Panc1 (cell line): ENCODE data around the gene ZNF710. TPM values are rescaled to one million over a fixed set of nuclear protein-coding genes. Genes with fewer than 3 reads are reported as not detected.
A peak's percentile ranks its signal among the peaks of the same experiment; 100 is the strongest.

Experiments
- ATAC-seq: fragments of 200-7000 bp; cut with Tn5 transposase; 2 replicates; pipeline ENCODE4 v1.9.1; 2020; ENCODE audit warnings: mild to moderate bottlenecking, moderate library complexity
- BruUV-seq: library from RNA; stranded (reverse); fragments of 400-500 nt; replicated peaks from 2 replicates; lab custom pipeline; 2021; lab: Mats Ljungman, UMichigan
- CTCF ChIA-PET: fragments of 300-600 bp; sonication (Branson Sonifier 250); formaldehyde crosslinking; loops from one replicate; lab custom pipeline; 2022; ENCODE audit warnings: antibody characterized with exemption; lab: Charles Lee
- POLR2A ChIA-PET: fragments of 300-600 bp; sonication (Branson Sonifier 250); formaldehyde crosslinking; loops from one replicate; lab custom pipeline; 2022; ENCODE audit warnings: antibody characterized with exemption; lab: Charles Lee
- DNase-seq: peaks from one replicate; pipeline ENCODE4 v3.0.0-alpha.2; 2010; ENCODE audit warnings: low read depth, low spot score
- H3K27ac ChIP-seq: 2 replicates; pipeline ENCODE4 v1.5.1; 2011; ENCODE audit warnings: mild to moderate bottlenecking, low read length, inconsistent platforms
- H3K27me3 ChIP-seq: fragments of 200-500 bp; sonication (Bioruptor generic); 2 replicates; pipeline ENCODE4 v1.6.0; 2014; ENCODE audit warnings: low read length, inconsistent platforms; ENCODE audit not compliant: control insufficient read depth, insufficient read depth
- H3K36me3 ChIP-seq: fragments of 200-500 bp; sonication (Bioruptor generic); 2 replicates; pipeline ENCODE4 v1.5.1; 2014; ENCODE audit warnings: inconsistent platforms, mild to moderate bottlenecking, low read length, moderate library complexity; ENCODE audit not compliant: control insufficient read depth, insufficient read depth
- H3K4me1 ChIP-seq: 2 replicates; pipeline ENCODE4 v1.5.1; 2011; ENCODE audit warnings: inconsistent platforms, mild to moderate bottlenecking, low read length, moderate library complexity; ENCODE audit not compliant: control insufficient read depth, insufficient read depth
- H3K4me3 ChIP-seq, 2 experiments: 2 replicates each; pipeline ENCODE4 v1.5.1; 2011 to 2012; ENCODE audit warnings: low read depth in 2 of 2, low read length in 2 of 2, mild to moderate bottlenecking in 2 of 2, inconsistent platforms in 1 of 2, moderate library complexity in 1 of 2
- H3K9me3 ChIP-seq: fragments of 200-500 bp; sonication (Bioruptor generic); 2 replicates; pipeline ENCODE4 v1.5.1; 2014; ENCODE audit warnings: low read depth, mild to moderate bottlenecking, inconsistent platforms, low read length, moderate library complexity; ENCODE audit not compliant: control insufficient read depth, insufficient read depth
- CTCF ChIP-seq: fragments of 450-650 bp; IDR thresholded peaks from 2 replicates; pipeline ENCODE4 v1.5.1; 2017; ENCODE audit warnings: mild to moderate bottlenecking
- POLR2AphosphoS5 ChIP-seq: IDR thresholded peaks from 2 replicates; pipeline ENCODE4 v1.6.1; 2012; ENCODE audit warnings: mild to moderate bottlenecking, low read depth, low read length, moderate library complexity
- REST ChIP-seq, 2 experiments: IDR thresholded peaks; 2 replicates each; pipeline ENCODE4 v1.6.1; 2011 to 2012; ENCODE audit warnings: low read depth in 2 of 2, control low read depth in 1 of 2, low read length in 1 of 2, mild to moderate bottlenecking in 1 of 2, moderate library complexity in 1 of 2; ENCODE audit not compliant: insufficient read depth in 1 of 2
- SIN3A ChIP-seq: IDR thresholded peaks from 2 replicates; pipeline ENCODE4 v1.6.1; 2012; ENCODE audit warnings: low read depth, mild to moderate bottlenecking, low read length, moderate library complexity, borderline replicate concordance; ENCODE audit not compliant: insufficient read depth
- TCF7L2 ChIP-seq: IDR thresholded peaks from 2 replicates; pipeline ENCODE4 v1.6.1; 2011; ENCODE audit warnings: mild to moderate bottlenecking, low read depth, low read length, inconsistent platforms
- in situ Hi-C: cut with HindIII; loops from 2 replicates; pipeline ENCODE4 v1.10.0; 2016; ENCODE audit warnings: low sequenced_read_pairs, low pct_unique_long_range_greater_than_20kb
- intact Hi-C: fragments of 100-400 bp; cut with micrococcal nuclease; formaldehyde crosslinking; loops from one replicate; pipeline ENCODE4 v1.10.0; 2022; ENCODE audit not compliant: unreplicated experiment
- total RNA-seq: library from RNA; stranded (reverse); gene quantifications from one replicate; pipeline ENCODE4 v1.2.1, GENCODE V29; 2021; ENCODE audit not compliant: unreplicated experiment

The ZNF710 gene
- total RNA-seq, 1 experiment from 2014 or later: 15.8 TPM

- no TSS peak for BruUV-seq
- CTCF ChIA-PET: no interaction called here
Measured at GRCh38 chr15:90124507-90124906, 123.4 kb downstream of the ZNF710 start.

GRCh38 chr15:90126022-90126421 is 124.9 kb downstream of the ZNF710 start:
- no peak for TF ChIP-seq TCF7L2
- POLR2A ChIA-PET: no interaction called here
- no peaks in the 10 kb centered on the region for H3K27me3 ChIP-seq
- ATAC-seq (no peak), DNase-seq (no peak)
- H3K27ac ChIP-seq: 0 out of 2 replicates have a peak overlapping the region, but pooled peaks have one; percentile 55
- no peak overlapping the region for H3K4me3 ChIP-seq
- H3K4me1 ChIP-seq: peaks cover 11% of the 10 kb centered on the region
- BruUV-seq: no TSS peak
- CTCF ChIA-PET: no interaction called here
- in situ Hi-C loops: no loop called here
- intact Hi-C loops: no loop called here
- no peaks in the 10 kb centered on the region for H3K9me3 ChIP-seq
- H3K36me3 ChIP-seq: no peaks in the 10 kb centered on the region

More at GRCh38 chr15:90124507-90124906, 123.4 kb downstream of the ZNF710 start:
- intact Hi-C loops: no loop called here
- Histone ChIP-seq H3K9me3 (no peaks in the 10 kb centered on the region), H3K27me3 (no peaks in the 10 kb centered on the region), H3K27ac (no peak overlapping the region), H3K4me3 (no peak overlapping the region), H3K4me1 (peaks cover 11% of the 10 kb centered on the region), H3K36me3 (no peaks in the 10 kb centered on the region)
- in situ Hi-C loops: no loop called here
- POLR2A ChIA-PET: no interaction called here
- no peak for TF ChIP-seq REST (IDR thresholded peaks at IDR 0.05; ENCODE audit: insufficient read depth in 1 of 2, low read depth in 2 of 2, low read length in 1 of 2)
- peak; percentile 89 for TF ChIP-seq TCF7L2
- ATAC-seq: peak; percentile 76
- DNase-seq: no peak

GRCh38 chr15:90126596-90127435 is 125.7 kb downstream of the ZNF710 start:
- peak overlapping the region in 1 of 2 experiments; percentile 20; a peak in 2 of 4 replicates for H3K4me3 ChIP-seq
- ATAC-seq: peak; percentile 80
- ChIA-PET POLR2A (no interaction called here), CTCF (no interaction called here)
- no peaks in the 10 kb centered on the region for H3K27me3 ChIP-seq
- DNase-seq: no peak
- H3K4me1 ChIP-seq: peaks cover 11% of the 10 kb centered on the region
- in situ Hi-C loops (no loop called here), intact Hi-C loops (no loop called here)
- no peak for TF ChIP-seq CTCF
- TF ChIP-seq REST (IDR thresholded peaks at IDR 0.05; ENCODE audit: insufficient read depth in 1 of 2, low read depth in 2 of 2, low read length in 1 of 2): no peak
- no peak for TF ChIP-seq POLR2AphosphoS5
- TF ChIP-seq SIN3A: no peak
- no peak for TF ChIP-seq TCF7L2
- no peaks in the 10 kb centered on the region for H3K36me3 ChIP-seq
- no peaks in the 10 kb centered on the region for H3K9me3 ChIP-seq
- H3K27ac ChIP-seq: peak overlapping the region; percentile 55; the same call in 1 of the 2 replicates
- no TSS peak for BruUV-seq
